ENCODE data around the gene ZNF532. TPM values are rescaled to one million over a fixed set of nuclear protein-coding genes. Genes with fewer than 3 reads are reported as not detected.
A peak's percentile ranks its signal among the peaks of the same experiment; 100 is the strongest.

Gene ZNF532
- total RNA-seq, 3 donors from 2014 or later = 55.5 to 71.7 (median 62.3) TPM

DNA sequence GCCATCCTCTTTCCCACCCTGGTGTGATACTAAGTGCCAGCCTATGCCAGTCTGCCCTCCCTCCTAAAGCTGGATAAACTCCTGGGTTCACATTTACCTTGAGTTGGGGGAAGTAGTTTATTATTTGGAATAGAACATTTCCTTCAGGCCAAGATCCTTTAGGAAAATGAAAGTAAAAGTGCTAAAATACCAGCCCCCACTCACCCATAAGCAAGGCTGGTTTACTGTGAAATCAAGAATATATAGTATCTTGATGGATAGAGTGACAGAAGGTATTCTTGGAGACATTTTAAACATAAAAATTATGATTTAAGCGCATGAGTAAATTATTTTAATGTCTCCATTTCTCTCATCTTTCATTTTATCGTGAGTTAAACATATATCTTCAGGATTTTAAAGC lies 27.1 kb downstream of the ZNF532 start:
- no peak for DNase-seq (ENCODE audit: low spot score in 2 of 2)
- TF ChIP-seq POLR2AphosphoS5 (IDR thresholded peaks at IDR 0.05) = no peak
- TF ChIP-seq CTCF (IDR thresholded peaks at IDR 0.05) = no peak
- no peak for TF ChIP-seq POLR2A (IDR thresholded peaks at IDR 0.05)
- H3K27me3 ChIP-seq = no peaks in the 10 kb centered on the region
- H3K36me3 ChIP-seq = no peaks in the 10 kb centered on the region
- no peaks in the 10 kb centered on the region for H3K9me3 ChIP-seq
- H3K4me3 ChIP-seq = peak overlapping the region in 2 of 3 donors; percentile 3 to 9
- peak overlapping the region; percentile 34 to 52 for H3K27ac ChIP-seq
- intact Hi-C loops (cut with DNase I; ENCODE audit: low total_unique reads) = no loop called here
- no peaks in the 10 kb centered on the region for H3K4me1 ChIP-seq

- H3K27me3 ChIP-seq = no peaks in the 10 kb centered on the region
- no peaks in the 10 kb centered on the region for H3K4me1 ChIP-seq
- H3K36me3 ChIP-seq = no peaks in the 10 kb centered on the region
- peak overlapping the region in 1 of 2 donors; percentile 52 for H3K27ac ChIP-seq
- H3K4me3 ChIP-seq = no peak overlapping the region
- H3K9me3 ChIP-seq = no peaks in the 10 kb centered on the region
- TF ChIP-seq POLR2AphosphoS5 (IDR thresholded peaks at IDR 0.05) = no peak
- TF ChIP-seq POLR2A (IDR thresholded peaks at IDR 0.05) = no peak
- no peak for TF ChIP-seq CTCF (IDR thresholded peaks at IDR 0.05)
- intact Hi-C loops (cut with DNase I; ENCODE audit: low total_unique reads) = no loop called here
- DNase-seq (ENCODE audit: low spot score in 2 of 2) = no peak
These were observed 27.8 kb downstream of the ZNF532 start for GRCh38 chr18:58892488-58892887.

GRCh38 chr18:58893388-58894099 lies 28.9 kb downstream of the ZNF532 start:
- no peak overlapping the region for H3K27ac ChIP-seq
- no peaks in the 10 kb centered on the region for H3K4me1 ChIP-seq
- DNase-seq (ENCODE audit: low spot score in 2 of 2) = no peak
- H3K4me3 ChIP-seq = no peak overlapping the region
- H3K27me3 ChIP-seq = no peaks in the 10 kb centered on the region
- intact Hi-C loops (cut with DNase I; ENCODE audit: low total_unique reads) = no loop called here
- no peaks in the 10 kb centered on the region for H3K9me3 ChIP-seq
- no peaks in the 10 kb centered on the region for H3K36me3 ChIP-seq
- TF ChIP-seq POLR2AphosphoS5 (IDR thresholded peaks at IDR 0.05) = no peak
- no peak for TF ChIP-seq CTCF (IDR thresholded peaks at IDR 0.05)
- TF ChIP-seq POLR2A (IDR thresholded peaks at IDR 0.05) = no peak

DNA sequence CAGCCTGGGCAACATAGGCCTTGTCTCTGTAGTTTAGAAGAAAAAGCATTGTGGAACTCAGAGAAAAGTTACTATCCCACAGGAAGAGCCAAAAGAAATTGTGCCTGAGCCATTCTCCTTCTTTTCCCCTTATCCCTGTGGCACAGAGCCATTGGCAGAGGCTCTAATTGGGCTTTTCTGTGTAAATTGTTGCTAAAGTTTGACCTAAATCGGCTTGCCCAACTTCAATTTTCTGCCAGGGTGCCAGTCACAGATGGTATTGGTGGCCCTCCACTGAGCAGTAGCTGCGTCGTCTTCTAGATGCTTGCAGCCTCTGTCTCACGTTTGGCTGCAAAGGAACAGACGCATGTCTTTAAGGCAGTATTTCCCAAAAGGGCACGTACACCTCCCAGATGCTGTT lies 30.3 kb downstream of the ZNF532 start:
- no peaks in the 10 kb centered on the region for H3K27me3 ChIP-seq
- no peak for DNase-seq (ENCODE audit: low spot score in 2 of 2)
- intact Hi-C loops (cut with DNase I; ENCODE audit: low total_unique reads) = no loop called here
- H3K4me3 ChIP-seq = no peak overlapping the region
- TF ChIP-seq POLR2AphosphoS5 (IDR thresholded peaks at IDR 0.05) (no peak), CTCF (IDR thresholded peaks at IDR 0.05) (no peak), POLR2A (IDR thresholded peaks at IDR 0.05) (no peak)
- H3K36me3 ChIP-seq = no peaks in the 10 kb centered on the region
- H3K4me1 ChIP-seq = no peaks in the 10 kb centered on the region
- H3K9me3 ChIP-seq = no peaks in the 10 kb centered on the region
- peak overlapping the region in 1 of 2 donors; percentile 36 for H3K27ac ChIP-seq

DNA sequence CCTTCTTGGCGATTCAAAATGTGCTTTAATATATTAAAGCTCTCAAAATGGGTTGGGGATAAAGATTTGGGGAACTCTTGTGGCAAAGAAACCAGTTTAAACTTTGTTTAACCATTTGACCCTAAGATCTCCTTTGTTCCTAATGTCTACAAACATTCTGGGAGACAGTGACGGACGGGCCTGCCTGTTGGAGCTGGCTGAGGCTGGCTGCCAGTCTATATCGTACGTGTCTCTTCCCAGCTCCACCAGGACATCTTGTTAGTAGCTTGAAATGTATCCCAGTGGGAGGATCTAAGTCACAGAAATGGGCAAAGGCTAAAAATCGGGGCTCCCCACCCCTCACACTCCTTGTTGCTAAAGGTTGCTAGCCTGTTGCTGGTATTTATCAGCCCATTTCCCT lies 30.7 kb downstream of the ZNF532 start:
- no peaks in the 10 kb centered on the region for H3K9me3 ChIP-seq
- H3K36me3 ChIP-seq = no peaks in the 10 kb centered on the region
- intact Hi-C loops (cut with DNase I; ENCODE audit: low total_unique reads) = no loop called here

More for the DNA sequence above, 30.7 kb downstream of the ZNF532 start:
- DNase-seq (ENCODE audit: low spot score in 2 of 2) = no peak
- TF ChIP-seq POLR2AphosphoS5 (IDR thresholded peaks at IDR 0.05) = no peak
- no peak for TF ChIP-seq CTCF (IDR thresholded peaks at IDR 0.05)
- no peak for TF ChIP-seq POLR2A (IDR thresholded peaks at IDR 0.05)
- Histone ChIP-seq H3K4me3 (no peak overlapping the region), H3K27ac (peak overlapping the region in 1 of 2 donors; percentile 36), H3K4me1 (no peaks in the 10 kb centered on the region), H3K27me3 (no peaks in the 10 kb centered on the region)
